SK-N-SH treated with all-trans-retinoic acid at 6 μM for 48 hours (cell line): ENCODE data around the gene MYEOV.

ENCODE experiments used
- ATAC-seq: fragments of 200-7000 bp; cut with Tn5 transposase; 3 replicates; pipeline ENCODE4 v1.9.1; 2020; ENCODE audit warnings: mild to moderate bottlenecking, moderate library complexity
- BACH2 ChIP-seq: fragments of 250-450 bp; sonication (Bioruptor Pico); IDR thresholded peaks from 2 replicates; pipeline ENCODE4 v1.9.0; 2021; ENCODE audit warnings: mild to moderate bottlenecking, borderline replicate concordance
- CREB5 ChIP-seq: fragments of 250-450 bp; sonication (Bioruptor Pico); IDR thresholded peaks from 2 replicates; pipeline ENCODE4 v1.5.1; 2020; ENCODE audit warnings: low read depth, mild to moderate bottlenecking, moderate library complexity
- CSDC2 ChIP-seq: fragments of 250-450 bp; sonication (Bioruptor Pico); IDR thresholded peaks from 2 replicates; pipeline ENCODE4 v1.5.0; 2020; ENCODE audit warnings: mild to moderate bottlenecking, moderate library complexity
- ESRRG ChIP-seq: fragments of 250-450 bp; sonication (Bioruptor Pico); IDR thresholded peaks from 2 replicates; pipeline ENCODE4 v1.6.1; 2021; ENCODE audit warnings: mild to moderate bottlenecking
- ISL1 ChIP-seq: fragments of 250-450 bp; sonication (Bioruptor Pico); IDR thresholded peaks from 2 replicates; pipeline ENCODE4 v2.1.2; 2022; ENCODE audit warnings: mild to moderate bottlenecking, moderate library complexity
- OSR1 ChIP-seq: fragments of 250-450 bp; sonication (Bioruptor Pico); IDR thresholded peaks from 2 replicates; pipeline ENCODE4 v1.8.0; 2022; ENCODE audit warnings: moderate library complexity, mild to moderate bottlenecking, inconsistent platforms
- PPARA ChIP-seq: fragments of 250-450 bp; sonication (Bioruptor Pico); IDR thresholded peaks from 2 replicates; pipeline ENCODE4 v1.5.0; 2020; ENCODE audit warnings: mild to moderate bottlenecking, borderline replicate concordance
- RARB ChIP-seq: fragments of 250-450 bp; sonication (Bioruptor Pico); IDR thresholded peaks from 2 replicates; pipeline ENCODE4 v1.8.0; 2021; ENCODE audit warnings: mild to moderate bottlenecking, moderate library complexity
- SNAI2 ChIP-seq: fragments of 250-450 bp; sonication (Bioruptor Pico); IDR thresholded peaks from 2 replicates; pipeline ENCODE4 v1.5.0; 2020; ENCODE audit warnings: mild to moderate bottlenecking, moderate library complexity
- TOX ChIP-seq: fragments of 250-450 bp; sonication (Bioruptor Pico); IDR thresholded peaks from 2 replicates; pipeline ENCODE4 v1.8.0; 2021; ENCODE audit warnings: mild to moderate bottlenecking, moderate library complexity, borderline replicate concordance
- ZC3H10 ChIP-seq: fragments of 250-450 bp; sonication (Bioruptor Pico); IDR thresholded peaks from 2 replicates; pipeline ENCODE4 v1.5.1; 2021; ENCODE audit warnings: mild to moderate bottlenecking, moderate library complexity
- ZFP3 ChIP-seq: fragments of 250-450 bp; sonication (Bioruptor Pico); IDR thresholded peaks from 2 replicates; pipeline ENCODE4 v1.5.0; 2020; ENCODE audit warnings: mild to moderate bottlenecking, moderate library complexity
- ZFP30 ChIP-seq: fragments of 450-650 bp; formaldehyde crosslinking; IDR thresholded peaks from 2 replicates; pipeline ENCODE4 v1.5.0; 2022; ENCODE audit warnings: mild to moderate bottlenecking, moderate library complexity
- ZNF565 ChIP-seq: fragments of 450-650 bp; formaldehyde crosslinking; conservative IDR thresholded peaks from 2 replicates; pipeline ENCODE4 v1.5.0; 2020; ENCODE audit warnings: low read depth, mild to moderate bottlenecking, moderate library complexity
- ZNF70 ChIP-seq: fragments of 450-650 bp; formaldehyde crosslinking; IDR thresholded peaks from 2 replicates; pipeline ENCODE4 v1.5.0; 2020; ENCODE audit warnings: mild to moderate bottlenecking, moderate library complexity
- ZNF8 ChIP-seq: fragments of 450-650 bp; formaldehyde crosslinking; IDR thresholded peaks from 2 replicates; pipeline ENCODE4 v1.5.0; 2020; ENCODE audit warnings: mild to moderate bottlenecking, moderate library complexity
- TF ChIP-seq, protein P1 (sequence below): fragments of 250-450 bp; sonication (Bioruptor Pico); IDR thresholded peaks from 2 replicates; pipeline ENCODE4 v1.5.1; 2021; ENCODE audit warnings: mild to moderate bottlenecking, moderate library complexity
- TF ChIP-seq, protein P2 (sequence below): fragments of 250-450 bp; sonication (Bioruptor Pico); IDR thresholded peaks from 2 replicates; pipeline ENCODE4 v1.5.0; 2020; ENCODE audit warnings: mild to moderate bottlenecking, moderate library complexity
- TF ChIP-seq, protein P3 (sequence below): fragments of 250-450 bp; sonication (Bioruptor Pico); IDR thresholded peaks from 2 replicates; pipeline ENCODE4 v1.8.0; 2021; ENCODE audit warnings: low read depth, mild to moderate bottlenecking, moderate library complexity, borderline replicate concordance
- TF ChIP-seq, protein P4 (sequence below): fragments of 250-450 bp; sonication (Bioruptor Pico); IDR thresholded peaks from 2 replicates; pipeline ENCODE4 v1.8.0; 2020; ENCODE audit warnings: mild to moderate bottlenecking, moderate library complexity, borderline replicate concordance

The MYEOV gene

DNA sequence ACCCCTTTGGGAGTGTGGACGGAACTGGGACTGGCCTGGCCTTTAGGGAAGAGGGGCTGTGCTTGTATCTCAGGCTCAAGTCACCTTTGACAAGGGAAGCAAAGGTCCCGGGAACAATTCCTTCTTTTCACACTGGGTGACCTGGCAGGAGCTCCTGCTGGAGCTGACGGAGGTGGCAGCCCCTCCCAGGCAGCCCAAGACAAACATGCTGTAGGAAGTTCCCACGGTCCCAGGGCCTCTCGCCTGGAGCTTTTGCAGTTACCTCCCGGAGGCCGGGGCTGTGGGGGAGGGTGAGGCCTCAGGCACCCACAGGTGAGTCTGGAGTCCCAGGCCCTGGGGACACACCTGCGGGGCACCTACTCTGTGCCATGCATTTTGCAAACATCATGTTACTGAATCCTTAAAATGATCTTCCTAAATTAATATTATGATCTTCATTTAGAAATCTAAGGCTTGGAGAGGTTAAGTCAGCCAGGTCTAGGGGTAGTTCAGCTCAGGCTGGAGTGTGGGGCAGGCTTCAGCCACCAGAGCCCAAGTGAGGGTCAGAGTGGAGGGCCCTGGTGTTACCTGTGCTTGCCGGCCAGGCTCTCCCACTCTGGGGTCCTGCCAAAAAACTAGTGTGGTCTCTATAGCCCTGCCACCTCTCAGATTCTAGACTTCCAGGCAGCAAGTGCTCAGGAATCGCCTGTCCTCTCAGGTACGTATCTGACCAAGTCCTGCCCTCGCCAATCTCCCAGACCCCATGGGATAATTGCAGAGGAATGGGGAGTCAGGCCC, 15.7 kb upstream of the MYEOV start:
- TF ChIP-seq ZFP3 (CRISPR knock-in tag) (no peak), ESRRG (no peak), RARB (CRISPR knock-in tag) (no peak), BACH2 (CRISPR knock-in tag) (no peak), OSR1 (no peak), PPARA (CRISPR knock-in tag) (no peak), ZFP30 (CRISPR knock-in tag) (no peak), CSDC2 (no peak), ISL1 (no peak), ZNF8 (CRISPR knock-in tag) (no peak)
- TF ChIP-seq, protein P1, sequence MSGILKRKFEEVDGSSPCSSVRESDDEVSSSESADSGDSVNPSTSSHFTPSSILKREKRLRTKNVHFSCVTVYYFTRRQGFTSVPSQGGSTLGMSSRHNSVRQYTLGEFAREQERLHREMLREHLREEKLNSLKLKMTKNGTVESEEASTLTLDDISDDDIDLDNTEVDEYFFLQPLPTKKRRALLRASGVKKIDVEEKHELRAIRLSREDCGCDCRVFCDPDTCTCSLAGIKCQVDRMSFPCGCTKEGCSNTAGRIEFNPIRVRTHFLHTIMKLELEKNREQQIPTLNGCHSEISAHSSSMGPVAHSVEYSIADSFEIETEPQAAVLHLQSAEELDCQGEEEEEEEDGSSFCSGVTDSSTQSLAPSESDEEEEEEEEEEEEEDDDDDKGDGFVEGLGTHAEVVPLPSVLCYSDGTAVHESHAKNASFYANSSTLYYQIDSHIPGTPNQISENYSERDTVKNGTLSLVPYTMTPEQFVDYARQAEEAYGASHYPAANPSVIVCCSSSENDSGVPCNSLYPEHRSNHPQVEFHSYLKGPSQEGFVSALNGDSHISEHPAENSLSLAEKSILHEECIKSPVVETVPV (CRISPR knock-in tag): no peak
- TF ChIP-seq, protein P2, sequence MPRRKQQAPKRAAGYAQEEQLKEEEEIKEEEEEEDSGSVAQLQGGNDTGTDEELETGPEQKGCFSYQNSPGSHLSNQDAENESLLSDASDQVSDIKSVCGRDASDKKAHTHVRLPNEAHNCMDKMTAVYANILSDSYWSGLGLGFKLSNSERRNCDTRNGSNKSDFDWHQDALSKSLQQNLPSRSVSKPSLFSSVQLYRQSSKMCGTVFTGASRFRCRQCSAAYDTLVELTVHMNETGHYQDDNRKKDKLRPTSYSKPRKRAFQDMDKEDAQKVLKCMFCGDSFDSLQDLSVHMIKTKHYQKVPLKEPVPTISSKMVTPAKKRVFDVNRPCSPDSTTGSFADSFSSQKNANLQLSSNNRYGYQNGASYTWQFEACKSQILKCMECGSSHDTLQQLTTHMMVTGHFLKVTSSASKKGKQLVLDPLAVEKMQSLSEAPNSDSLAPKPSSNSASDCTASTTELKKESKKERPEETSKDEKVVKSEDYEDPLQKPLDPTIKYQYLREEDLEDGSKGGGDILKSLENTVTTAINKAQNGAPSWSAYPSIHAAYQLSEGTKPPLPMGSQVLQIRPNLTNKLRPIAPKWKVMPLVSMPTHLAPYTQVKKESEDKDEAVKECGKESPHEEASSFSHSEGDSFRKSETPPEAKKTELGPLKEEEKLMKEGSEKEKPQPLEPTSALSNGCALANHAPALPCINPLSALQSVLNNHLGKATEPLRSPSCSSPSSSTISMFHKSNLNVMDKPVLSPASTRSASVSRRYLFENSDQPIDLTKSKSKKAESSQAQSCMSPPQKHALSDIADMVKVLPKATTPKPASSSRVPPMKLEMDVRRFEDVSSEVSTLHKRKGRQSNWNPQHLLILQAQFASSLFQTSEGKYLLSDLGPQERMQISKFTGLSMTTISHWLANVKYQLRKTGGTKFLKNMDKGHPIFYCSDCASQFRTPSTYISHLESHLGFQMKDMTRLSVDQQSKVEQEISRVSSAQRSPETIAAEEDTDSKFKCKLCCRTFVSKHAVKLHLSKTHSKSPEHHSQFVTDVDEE (CRISPR knock-in tag): no peak
- TF ChIP-seq, protein P3, sequence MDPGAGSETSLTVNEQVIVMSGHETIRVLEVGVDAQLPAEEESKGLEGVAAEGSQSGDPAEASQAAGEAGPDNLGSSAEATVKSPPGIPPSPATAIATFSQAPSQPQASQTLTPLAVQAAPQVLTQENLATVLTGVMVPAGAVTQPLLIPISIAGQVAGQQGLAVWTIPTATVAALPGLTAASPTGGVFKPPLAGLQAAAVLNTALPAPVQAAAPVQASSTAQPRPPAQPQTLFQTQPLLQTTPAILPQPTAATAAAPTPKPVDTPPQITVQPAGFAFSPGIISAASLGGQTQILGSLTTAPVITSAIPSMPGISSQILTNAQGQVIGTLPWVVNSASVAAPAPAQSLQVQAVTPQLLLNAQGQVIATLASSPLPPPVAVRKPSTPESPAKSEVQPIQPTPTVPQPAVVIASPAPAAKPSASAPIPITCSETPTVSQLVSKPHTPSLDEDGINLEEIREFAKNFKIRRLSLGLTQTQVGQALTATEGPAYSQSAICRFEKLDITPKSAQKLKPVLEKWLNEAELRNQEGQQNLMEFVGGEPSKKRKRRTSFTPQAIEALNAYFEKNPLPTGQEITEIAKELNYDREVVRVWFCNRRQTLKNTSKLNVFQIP: no peak
- ATAC-seq: no peak

- no peak for ATAC-seq
Observed at GRCh38 chr11:69280451-69280850, 13.5 kb upstream of the MYEOV start.

More at GRCh38 chr11:69280451-69280850, 13.5 kb upstream of the MYEOV start:
- no peak for TF ChIP-seq CSDC2
- TF ChIP-seq ZFP30 (CRISPR knock-in tag): no peak
- TF ChIP-seq, protein P2 (CRISPR knock-in tag): no peak
- no peak for TF ChIP-seq RARB (CRISPR knock-in tag)
- no peak for TF ChIP-seq PPARA (CRISPR knock-in tag)
- no peak for TF ChIP-seq CREB5
- TF ChIP-seq ESRRG: no peak
- TF ChIP-seq OSR1: no peak
- no peak for TF ChIP-seq ZC3H10 (CRISPR knock-in tag)
- TF ChIP-seq SNAI2 (CRISPR knock-in tag): no peak
- TF ChIP-seq ZNF8 (CRISPR knock-in tag): no peak
- TF ChIP-seq ZFP3 (CRISPR knock-in tag): no peak
- no peak for TF ChIP-seq BACH2 (CRISPR knock-in tag)
- TF ChIP-seq, protein P3: no peak
- TF ChIP-seq, protein P4, sequence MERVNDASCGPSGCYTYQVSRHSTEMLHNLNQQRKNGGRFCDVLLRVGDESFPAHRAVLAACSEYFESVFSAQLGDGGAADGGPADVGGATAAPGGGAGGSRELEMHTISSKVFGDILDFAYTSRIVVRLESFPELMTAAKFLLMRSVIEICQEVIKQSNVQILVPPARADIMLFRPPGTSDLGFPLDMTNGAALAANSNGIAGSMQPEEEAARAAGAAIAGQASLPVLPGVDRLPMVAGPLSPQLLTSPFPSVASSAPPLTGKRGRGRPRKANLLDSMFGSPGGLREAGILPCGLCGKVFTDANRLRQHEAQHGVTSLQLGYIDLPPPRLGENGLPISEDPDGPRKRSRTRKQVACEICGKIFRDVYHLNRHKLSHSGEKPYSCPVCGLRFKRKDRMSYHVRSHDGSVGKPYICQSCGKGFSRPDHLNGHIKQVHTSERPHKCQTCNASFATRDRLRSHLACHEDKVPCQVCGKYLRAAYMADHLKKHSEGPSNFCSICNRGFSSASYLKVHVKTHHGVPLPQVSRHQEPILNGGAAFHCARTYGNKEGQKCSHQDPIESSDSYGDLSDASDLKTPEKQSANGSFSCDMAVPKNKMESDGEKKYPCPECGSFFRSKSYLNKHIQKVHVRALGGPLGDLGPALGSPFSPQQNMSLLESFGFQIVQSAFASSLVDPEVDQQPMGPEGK: no peak
- TF ChIP-seq TOX (CRISPR knock-in tag): no peak
- TF ChIP-seq ZNF70 (CRISPR knock-in tag): no peak
- TF ChIP-seq ZNF565 (CRISPR knock-in tag): no peak
- TF ChIP-seq, all 23 proteins: peak for 0
